Measurements from ENCODE around the gene STK32A.

Gene STK32A

DNA sequence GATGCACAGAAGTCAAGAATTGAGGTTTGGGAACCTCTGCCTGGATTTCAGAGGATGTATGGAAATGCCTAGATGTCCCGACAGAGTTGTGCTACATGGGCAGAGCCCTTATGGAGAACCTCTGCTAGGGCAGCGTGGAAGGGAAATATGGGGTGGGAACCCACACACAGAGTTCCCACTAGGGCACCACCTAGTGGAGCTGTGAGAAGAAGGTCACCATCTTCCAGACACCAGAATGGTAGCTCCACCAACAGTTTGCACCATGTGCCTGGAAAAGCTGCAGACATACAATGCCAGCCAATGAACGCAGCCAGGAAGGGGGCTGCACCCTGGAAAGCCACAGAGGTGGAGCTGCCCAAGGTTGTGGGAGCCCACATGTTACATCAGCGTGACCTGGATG is 104.5 kb downstream of the STK32A start:
- Histone ChIP-seq H3K36me3 (replicated peaks) (no peaks in the 10 kb centered on the region), H3K27ac (no peak overlapping the region), H3K27me3 (replicated peaks) (no peaks in the 10 kb centered on the region), H3K4me3 (ENCODE audit: low read depth, low read length) (no peak overlapping the region)
- no peak for DNase-seq
- TF ChIP-seq, protein P1, sequence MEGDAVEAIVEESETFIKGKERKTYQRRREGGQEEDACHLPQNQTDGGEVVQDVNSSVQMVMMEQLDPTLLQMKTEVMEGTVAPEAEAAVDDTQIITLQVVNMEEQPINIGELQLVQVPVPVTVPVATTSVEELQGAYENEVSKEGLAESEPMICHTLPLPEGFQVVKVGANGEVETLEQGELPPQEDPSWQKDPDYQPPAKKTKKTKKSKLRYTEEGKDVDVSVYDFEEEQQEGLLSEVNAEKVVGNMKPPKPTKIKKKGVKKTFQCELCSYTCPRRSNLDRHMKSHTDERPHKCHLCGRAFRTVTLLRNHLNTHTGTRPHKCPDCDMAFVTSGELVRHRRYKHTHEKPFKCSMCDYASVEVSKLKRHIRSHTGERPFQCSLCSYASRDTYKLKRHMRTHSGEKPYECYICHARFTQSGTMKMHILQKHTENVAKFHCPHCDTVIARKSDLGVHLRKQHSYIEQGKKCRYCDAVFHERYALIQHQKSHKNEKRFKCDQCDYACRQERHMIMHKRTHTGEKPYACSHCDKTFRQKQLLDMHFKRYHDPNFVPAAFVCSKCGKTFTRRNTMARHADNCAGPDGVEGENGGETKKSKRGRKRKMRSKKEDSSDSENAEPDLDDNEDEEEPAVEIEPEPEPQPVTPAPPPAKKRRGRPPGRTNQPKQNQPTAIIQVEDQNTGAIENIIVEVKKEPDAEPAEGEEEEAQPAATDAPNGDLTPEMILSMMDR (IDR thresholded peaks at IDR 0.05; ENCODE audit: low read depth, low read length, missing control alignments): peak; percentile 13
- in situ Hi-C loops (cut with HindIII; ENCODE audit: low pct_ligation_motif_present, low sequenced_read_pairs): no loop called here

DNA sequence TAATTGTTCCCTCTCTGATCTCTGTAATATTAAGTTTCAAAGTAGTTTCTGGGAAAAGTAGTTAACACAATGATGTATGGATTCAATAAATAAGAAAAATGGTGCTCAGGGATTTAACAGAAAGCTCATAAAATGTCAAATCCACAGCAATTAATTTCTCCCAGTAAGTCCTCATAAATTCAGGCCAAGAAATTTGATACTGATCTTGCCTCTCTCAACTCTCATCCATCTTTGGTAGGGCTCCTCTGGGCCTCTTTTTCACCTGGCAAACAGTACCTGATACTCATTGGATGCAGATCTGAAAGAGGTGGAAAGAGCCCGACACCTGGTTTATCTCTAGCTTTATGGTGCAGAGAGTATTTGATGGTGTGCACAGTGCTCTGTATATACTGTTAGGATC is 106.1 kb downstream of the STK32A start:
- TF ChIP-seq, protein P1 (IDR thresholded peaks at IDR 0.05; ENCODE audit: low read depth, low read length, missing control alignments): no peak
- DNase-seq: no peak
- no peaks in the 10 kb centered on the region for H3K27me3 ChIP-seq (replicated peaks)
- no peak overlapping the region for H3K27ac ChIP-seq
- H3K36me3 ChIP-seq (replicated peaks): no peaks in the 10 kb centered on the region
- H3K4me3 ChIP-seq (ENCODE audit: low read depth, low read length): no peak overlapping the region
- in situ Hi-C loops (cut with HindIII; ENCODE audit: low pct_ligation_motif_present, low sequenced_read_pairs): no loop called here

DNA sequence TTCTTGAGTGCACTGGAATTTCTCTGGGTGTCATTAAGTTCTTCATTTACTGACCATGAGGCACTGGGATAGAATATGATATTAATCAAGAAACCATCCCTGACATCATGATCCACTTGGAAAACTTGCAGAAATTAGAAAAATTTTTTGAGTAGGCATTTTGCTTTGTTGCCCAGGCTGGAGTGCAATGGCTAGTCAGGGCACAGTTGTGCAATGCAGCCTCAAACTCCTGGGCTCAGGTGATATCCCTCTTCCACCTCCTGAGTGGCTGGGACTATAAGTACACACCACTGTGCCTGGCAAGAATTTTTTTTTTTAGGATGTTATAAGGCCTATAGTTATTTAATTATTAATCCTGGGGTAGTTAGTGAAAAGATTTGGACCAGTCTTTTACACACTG is 106.5 kb downstream of the STK32A start:
- no peaks in the 10 kb centered on the region for H3K27me3 ChIP-seq (replicated peaks)
- in situ Hi-C loops (cut with HindIII; ENCODE audit: low pct_ligation_motif_present, low sequenced_read_pairs): no loop called here
- DNase-seq: no peak

DNA sequence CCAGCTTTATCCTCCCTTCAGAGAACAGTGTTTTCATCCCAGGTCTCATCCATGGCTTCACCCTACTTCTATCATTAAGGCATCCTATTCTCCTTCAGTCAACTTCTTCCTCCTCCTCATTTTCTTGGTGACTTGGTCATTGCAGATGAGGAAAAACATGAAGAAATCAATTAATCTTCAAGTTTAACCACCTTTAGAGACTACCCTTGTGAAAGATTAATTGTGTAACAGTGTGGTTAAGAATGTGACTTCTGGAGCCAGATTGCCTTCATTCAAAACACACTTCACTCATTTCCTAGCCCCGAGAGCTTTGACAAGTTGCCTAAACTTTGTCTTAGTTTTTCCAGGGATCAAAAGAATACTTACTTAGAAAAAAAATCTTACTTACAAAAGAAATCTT is 110.0 kb downstream of the STK32A start:
- TF ChIP-seq, protein P1 (IDR thresholded peaks at IDR 0.05; ENCODE audit: low read depth, low read length, missing control alignments): no peak
- H3K27ac ChIP-seq: no peak overlapping the region
- H3K4me3 ChIP-seq (ENCODE audit: low read depth, low read length): no peak overlapping the region
- no peak for DNase-seq
- no peaks in the 10 kb centered on the region for H3K27me3 ChIP-seq (replicated peaks)
- H3K36me3 ChIP-seq (replicated peaks): no peaks in the 10 kb centered on the region
- in situ Hi-C loops (cut with HindIII; ENCODE audit: low pct_ligation_motif_present, low sequenced_read_pairs): no loop called here

More for the DNA sequence above, 106.5 kb downstream of the STK32A start:
- Histone ChIP-seq H3K36me3 (replicated peaks) (no peaks in the 10 kb centered on the region), H3K4me3 (ENCODE audit: low read depth, low read length) (no peak overlapping the region), H3K27ac (no peak overlapping the region)
- TF ChIP-seq, protein P1 (IDR thresholded peaks at IDR 0.05; ENCODE audit: low read depth, low read length, missing control alignments): no peak

DNA sequence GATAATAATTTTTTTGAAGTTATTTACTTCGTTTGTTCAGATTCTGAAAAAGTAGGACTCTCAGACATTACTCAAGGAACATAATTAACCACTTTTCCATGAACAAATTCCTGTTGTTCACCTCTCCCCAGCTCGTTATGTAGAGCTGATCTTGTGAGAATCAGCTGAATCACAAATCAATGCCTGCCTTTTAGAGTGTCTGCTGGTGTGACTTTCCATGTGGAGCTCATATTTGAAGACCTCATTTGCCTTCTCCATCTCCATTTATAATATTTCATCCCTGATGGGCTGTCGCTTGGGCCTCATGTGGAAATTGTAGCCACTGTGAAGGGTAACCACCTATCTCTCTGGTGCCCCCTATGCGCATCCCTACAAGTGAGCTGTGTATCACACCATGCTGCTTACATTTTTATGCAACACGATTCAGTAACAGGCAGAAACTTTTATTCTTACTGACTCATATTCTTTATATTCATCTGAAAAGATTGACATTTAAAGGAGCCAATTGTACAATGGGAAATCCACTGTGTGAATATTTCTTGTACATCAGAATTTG is 111.3 kb downstream of the STK32A start:
- no peak for DNase-seq
- in situ Hi-C loops (cut with HindIII; ENCODE audit: low pct_ligation_motif_present, low sequenced_read_pairs): no loop called here
- TF ChIP-seq, protein P1 (IDR thresholded peaks at IDR 0.05; ENCODE audit: low read depth, low read length, missing control alignments): peak; percentile 38
- H3K27me3 ChIP-seq (replicated peaks): no peaks in the 10 kb centered on the region
- no peaks in the 10 kb centered on the region for H3K36me3 ChIP-seq (replicated peaks)
- H3K27ac ChIP-seq: no peak overlapping the region
- no peak overlapping the region for H3K4me3 ChIP-seq (ENCODE audit: low read depth, low read length)

DNA sequence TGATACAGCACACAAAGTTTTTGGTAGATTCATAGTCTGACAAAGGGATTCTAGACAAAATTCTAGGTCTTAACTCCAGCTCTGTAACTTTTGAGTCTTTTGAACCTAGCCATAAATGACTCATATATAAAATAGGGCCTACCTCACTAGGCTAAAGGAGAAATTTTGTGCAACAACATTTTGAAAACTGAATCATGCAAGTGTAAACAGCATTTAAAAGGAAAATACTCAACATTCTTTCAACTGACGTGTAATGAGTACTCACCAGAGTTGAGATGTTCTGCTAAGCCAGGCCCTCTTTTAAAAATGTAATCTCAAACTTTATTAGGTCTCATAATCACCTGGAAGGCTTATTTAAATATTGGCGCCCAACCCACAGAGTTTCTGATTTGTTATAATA is 113.2 kb downstream of the STK32A start:
- Histone ChIP-seq H3K27ac (no peak overlapping the region), H3K36me3 (replicated peaks) (no peaks in the 10 kb centered on the region), H3K4me3 (ENCODE audit: low read depth, low read length) (no peak overlapping the region), H3K27me3 (replicated peaks) (no peaks in the 10 kb centered on the region)
- TF ChIP-seq, protein P1 (IDR thresholded peaks at IDR 0.05; ENCODE audit: low read depth, low read length, missing control alignments): no peak
- in situ Hi-C loops (cut with HindIII; ENCODE audit: low pct_ligation_motif_present, low sequenced_read_pairs): no loop called here
- no peak for DNase-seq

Data from brain microvascular endothelial cell (primary cell).